ENCODE data around the gene SNX33.

Gene SNX33

DNA sequence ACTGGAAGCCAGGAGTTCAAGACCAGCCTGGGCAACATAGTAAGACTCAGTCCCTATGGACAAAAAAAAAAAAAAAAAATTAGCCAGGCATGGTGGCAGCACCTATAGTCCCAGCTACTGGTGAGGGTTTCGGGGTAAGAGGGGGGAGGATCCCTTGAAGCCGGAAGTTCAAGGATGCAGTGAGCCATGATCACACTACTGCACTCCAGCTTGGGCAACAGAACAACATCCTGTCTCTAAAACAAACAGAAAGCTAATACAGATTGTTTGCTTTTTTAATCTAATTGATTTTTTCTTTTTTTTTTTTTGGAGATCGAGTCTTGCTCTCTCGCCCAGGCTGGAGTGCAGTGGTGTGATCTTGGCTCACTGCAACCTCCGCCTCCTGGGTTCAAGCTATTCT is 6.1 kb upstream of the SNX33 start:
- no peak for DNase-seq

DNA sequence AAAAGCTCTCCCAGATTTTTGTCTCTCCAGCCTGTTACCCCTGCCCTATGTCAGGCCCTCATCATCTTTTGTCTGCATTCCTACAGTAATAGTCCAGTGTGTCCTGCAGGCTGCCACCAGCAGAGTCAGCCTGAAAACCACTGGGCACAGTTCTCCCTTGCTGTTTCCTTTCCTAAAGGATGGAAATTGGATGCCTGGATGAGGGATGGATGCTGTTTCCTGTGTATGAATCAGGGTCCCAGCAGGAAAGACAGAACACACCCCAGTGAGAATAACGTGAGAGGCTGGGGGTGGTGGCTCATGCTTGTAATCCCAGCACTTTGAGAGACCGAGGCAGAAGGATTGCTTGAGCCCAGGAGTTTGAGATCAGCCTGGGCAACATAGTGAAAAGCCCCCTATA is 3.3 kb upstream of the SNX33 start:
- no peak for DNase-seq

DNA sequence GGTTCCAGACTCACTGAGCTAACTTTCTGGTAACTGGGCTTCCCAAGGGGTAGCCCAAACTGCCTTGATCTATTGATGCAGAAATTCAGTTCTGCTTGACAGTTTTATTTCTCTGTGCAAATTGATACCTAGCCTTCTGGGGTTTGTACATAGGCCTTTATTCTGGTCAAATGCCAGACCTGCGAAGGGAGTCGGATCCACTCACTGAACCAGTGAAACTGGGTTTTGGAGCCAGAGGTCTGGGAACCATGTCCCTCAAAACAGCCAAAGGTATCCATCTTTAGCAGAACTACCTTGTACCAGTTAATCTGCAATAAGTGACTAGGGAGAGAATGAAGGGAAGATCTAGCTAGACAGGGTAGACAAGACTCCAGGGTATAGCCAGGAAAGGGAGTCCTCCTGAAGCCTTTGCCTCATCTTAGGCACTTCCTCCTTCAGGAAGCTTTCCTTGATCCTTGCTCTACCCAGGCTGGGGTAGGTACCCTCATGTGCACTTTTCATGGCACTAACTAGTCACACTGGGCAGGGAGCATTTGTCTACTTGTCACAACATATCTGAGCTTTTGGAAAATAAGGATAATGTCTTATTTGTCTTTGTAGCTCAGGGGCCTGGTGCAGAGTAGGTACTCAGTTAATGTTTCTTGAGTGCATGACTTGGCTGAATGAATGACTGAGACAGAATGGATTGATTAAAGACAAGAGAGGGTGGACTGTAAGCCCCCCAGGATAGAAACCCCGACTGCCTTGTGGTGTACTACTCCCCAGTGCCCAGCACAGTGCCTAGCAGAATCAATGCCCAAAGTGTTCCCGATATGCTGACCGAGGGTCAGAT is 1.4 kb upstream of the SNX33 start:
- DNase-seq: no peak

DNA sequence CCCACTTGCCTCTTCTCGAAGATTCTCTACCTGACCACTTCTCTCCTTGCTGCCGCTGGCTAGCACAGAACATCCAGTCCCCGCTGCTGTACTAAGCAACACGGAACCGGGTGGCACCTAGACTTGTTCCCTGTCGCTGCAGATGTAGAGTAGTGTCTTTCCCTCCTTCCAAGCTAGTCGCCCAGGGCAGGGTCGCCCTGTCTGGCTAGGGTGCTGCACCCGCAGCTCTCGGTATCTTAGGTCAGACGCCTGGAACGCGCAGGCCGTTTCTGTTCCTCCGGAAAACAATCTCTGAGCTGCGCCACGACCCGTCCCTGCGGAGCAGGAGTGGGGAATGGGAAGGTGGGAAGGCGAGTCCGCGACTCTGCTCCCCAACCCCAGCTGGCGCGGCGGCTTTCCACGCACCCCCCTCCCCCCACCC is 758 bp upstream of the SNX33 start:
- DNase-seq: peak; percentile 37

DNA sequence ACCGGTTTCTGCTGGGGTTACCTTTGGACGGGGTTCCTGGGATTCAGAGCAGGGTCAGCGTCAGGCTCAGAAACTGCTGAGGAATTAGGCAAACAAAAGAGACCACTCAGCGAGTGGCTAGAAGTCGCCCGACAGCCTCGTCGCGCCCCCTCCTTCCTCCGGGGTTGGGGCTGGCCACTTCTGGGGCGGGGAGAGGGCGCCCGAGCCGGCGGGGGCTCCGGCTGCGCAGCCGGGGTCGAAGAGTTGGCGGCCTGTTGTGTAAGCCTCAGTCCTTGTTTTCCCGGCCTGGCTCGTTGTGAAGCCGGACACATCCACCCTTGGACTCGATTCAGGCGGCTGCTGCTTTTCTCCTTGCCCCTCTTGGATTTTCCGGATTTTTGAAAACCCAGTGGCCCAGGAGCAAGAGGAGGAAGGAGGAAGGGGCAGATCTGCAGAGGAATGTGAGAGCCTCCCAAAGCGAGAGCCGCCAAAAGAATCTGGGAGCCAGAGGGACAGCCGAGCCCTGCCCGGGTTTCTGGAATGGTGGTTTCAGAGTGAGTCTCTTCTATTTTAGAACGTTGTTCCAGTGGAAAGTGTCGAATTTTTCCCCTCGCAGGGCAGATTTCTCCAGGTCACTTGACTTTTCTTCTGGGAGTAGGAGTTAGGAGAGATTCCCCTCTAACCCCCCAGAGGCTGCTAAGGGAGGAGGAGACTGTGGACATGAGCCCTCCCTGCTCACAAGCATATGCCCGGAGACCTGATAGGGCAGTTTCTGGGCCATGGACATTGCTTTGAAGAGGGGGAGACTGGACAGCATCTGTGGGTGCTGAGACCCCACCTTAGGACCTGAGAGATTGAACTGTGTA is 666 bp downstream of the SNX33 start:
- DNase-seq: no peak

DNA sequence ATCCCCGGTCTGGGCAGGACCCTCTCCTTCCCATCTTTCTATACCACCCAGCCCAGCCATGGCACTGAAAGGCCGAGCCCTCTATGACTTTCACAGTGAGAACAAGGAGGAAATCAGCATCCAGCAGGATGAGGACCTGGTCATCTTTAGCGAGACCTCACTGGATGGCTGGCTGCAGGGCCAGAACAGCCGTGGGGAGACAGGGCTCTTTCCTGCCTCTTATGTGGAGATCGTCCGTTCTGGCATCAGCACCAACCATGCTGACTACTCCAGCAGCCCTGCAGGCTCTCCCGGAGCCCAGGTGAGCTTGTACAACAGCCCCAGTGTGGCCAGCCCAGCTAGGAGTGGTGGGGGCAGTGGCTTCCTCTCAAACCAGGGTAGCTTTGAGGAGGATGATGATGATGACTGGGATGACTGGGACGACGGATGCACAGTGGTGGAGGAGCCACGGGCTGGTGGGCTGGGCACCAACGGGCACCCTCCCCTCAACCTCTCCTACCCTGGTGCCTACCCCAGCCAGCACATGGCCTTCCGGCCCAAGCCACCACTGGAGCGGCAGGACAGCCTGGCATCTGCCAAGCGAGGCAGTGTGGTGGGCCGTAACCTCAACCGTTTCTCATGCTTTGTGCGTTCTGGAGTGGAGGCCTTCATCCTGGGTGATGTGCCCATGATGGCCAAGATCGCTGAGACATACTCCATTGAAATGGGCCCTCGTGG is 1.5 kb downstream of the SNX33 start:
- no peak for DNase-seq

DNA sequence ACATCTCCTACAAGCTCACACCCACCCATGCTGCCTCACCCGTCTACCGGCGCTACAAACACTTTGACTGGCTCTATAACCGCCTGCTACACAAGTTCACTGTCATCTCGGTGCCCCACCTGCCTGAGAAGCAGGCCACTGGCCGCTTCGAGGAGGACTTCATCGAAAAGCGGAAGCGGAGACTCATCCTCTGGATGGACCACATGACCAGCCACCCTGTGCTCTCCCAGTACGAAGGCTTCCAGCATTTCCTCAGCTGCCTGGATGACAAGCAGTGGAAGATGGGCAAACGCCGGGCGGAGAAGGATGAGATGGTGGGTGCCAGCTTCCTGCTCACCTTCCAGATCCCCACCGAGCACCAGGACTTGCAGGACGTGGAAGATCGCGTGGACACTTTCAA is 2.1 kb downstream of the SNX33 start:
- DNase-seq: no peak

DNA sequence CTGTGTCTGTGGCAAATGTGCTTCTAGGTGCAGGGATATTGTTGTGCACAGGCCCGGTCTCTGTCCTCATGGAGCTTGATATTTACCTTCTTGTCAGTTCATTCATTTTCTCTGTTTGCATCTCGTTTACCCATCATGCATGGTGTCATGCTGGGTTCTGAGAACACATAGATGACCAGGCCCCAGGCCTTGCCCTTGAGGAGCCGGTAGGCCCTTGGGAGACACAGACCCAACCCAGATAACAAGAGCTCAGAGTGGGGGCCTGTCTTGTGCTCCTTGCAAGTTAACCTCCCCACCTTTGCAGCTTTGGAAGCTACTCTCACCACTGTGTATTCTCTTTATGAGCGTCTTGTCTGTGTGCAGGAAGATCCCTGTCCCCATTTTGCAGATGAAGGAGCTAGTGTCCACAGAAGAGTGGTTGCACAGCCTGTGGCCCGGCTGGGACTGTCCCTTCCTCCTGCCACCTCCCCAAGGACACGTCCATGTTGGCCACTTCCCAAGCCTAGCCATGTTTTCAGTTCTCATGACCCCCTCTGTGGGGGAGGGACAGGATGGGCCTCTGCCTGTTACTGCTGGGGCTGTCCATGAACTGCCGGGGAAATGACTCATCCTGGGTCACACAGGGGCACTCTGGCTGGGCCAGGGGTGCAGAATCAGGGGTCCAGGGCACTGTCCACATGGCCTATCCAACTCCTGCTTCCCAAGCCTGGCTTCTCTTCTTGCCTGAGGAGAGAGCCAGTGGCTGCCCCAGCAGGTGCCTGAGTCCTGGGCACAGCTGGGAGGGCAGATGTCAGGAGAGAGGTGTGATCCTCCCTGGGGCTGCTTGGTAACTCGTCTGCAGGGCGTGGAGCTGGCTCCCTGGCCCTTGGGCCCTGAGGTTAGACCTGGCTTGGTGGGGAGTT is 3.4 kb downstream of the SNX33 start:
- no peak for DNase-seq

DNA sequence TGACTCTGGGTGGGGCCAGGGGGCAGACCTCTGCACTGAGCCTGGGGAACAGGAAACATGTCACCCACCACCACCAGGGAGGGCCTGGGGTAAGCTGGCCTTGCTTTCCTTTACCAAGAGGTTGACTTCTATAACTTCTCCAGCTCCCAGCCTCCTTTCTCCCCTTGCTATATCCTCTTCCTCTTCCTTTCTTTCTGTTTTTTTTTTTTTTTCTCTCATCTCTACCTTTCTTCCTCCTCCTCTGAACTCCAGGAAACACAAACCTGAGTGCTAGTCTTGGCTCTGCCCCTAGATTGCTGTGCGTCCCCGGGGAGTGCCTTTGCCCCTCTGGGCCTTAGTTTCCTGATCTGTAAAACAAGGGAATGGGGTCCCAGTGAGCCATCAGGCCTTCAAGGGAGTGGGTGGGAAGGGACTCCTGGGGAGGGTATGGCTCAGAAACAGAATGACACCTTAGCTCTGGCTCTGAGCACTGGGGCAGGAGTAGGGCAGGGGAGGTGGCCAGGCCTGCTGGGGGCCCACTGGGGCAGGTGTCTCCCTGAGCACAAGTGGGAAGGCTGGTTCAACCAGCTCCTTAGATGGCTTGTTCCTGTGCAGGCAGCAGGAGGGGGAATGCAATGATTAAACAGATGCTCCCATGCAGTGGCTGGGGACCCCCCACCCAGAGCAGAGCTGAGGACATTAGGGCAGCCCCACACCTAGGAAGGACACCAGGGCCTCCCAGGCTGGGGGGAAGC is 4.3 kb downstream of the SNX33 start:
- DNase-seq: peak; percentile 6

DNA sequence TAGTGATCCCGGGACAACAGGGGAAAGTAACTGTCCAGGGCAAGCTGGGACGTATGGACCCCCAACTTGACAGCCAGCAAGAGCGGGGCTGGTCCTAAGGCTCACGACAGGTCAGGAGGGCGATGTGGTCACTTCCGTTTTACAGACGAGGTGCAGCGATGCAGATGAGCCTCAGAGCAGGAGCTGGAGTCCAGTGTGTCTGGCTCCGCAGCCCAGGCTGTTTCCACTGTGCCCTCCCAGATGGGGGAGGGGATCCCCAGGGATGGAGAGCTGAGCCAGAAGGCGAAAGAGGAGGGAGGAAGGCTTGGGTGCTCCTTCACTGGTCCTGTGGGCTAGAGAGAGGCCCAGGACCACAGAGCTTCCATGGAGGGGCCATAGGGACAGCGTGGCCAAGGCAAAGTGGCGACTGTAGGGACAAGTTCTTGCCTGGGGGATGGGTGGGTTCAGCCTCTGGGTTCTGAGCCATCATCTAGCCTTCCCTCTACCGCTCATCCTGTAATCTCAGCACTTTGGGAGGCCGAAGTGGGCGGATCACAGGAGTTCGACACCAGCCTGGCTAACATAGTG is 5.7 kb downstream of the SNX33 start:
- DNase-seq: no peak

DNA sequence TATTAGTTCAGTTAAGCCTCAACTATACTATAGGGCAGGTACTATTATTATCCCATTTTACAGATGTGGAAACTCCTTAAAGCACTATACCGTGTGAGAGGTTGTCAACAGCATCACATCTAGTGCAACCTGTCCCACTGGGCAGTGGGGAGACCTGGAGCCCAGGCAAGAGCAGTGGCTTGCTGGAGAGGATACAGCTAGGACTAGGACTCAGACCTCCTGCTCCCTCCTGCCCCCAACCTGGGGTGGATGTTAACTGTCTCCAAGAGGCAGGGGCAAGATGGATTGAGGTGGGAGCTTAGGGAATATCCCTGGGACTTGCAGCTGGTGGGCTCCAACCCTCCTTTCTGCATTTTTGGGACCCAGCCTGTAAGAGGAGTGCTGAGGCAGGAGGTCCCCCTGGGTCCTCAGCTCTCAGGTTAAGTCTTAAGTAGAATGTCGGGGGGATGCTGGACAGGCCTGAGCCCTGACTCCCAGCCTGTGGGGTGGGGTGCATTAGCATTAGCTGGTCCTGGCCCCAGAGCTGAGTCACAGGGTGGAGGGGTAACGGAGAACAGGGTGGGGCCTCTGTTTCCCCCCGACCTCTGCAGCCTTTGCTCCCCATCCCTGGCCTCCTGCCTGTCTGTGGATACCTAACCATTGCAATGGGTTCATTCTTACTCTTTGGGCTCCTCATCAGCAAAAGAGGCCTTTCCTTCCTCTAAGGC is 6.6 kb downstream of the SNX33 start:
- no peak for DNase-seq

DNA sequence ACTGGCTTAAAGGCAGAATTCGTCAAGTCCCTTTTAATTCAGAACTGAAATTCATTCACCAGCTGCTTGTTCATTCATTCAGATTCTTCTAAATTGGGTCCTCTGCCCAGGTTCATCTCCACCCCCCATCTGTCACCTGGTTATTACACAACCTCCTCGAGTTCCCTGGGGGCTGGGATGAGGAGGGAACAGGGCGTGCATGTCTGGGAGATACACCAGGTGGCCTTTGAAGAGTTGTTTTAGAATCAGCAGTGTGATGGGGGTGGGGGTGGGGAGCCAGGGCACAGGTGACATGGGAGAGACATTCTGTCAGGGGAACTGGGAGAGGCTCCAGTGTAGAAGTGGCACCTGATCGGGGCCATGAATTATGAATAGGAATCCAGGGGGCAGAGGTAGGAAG is 8.2 kb downstream of the SNX33 start:
- no peak for DNase-seq

DNA sequence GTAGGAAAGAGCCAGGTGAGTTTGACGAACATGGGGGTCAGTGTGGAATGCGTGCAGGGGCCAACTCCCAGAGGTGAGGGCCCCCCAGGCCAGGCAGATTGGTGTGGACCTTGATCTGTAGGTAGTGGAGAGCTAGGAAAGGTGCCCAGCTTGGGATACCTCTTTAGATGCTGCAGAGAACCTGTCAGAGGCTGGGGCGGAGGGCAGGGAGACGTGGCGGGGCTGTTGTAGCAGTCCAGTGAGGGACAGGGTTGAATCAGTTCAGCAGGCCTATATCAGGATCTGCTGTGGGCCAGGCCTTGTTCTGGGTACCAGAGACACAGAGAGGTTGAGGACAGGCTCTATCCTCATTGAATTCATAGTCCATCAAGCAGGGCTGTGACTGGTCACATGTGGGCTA is 8.6 kb downstream of the SNX33 start:
- DNase-seq: no peak

DNA sequence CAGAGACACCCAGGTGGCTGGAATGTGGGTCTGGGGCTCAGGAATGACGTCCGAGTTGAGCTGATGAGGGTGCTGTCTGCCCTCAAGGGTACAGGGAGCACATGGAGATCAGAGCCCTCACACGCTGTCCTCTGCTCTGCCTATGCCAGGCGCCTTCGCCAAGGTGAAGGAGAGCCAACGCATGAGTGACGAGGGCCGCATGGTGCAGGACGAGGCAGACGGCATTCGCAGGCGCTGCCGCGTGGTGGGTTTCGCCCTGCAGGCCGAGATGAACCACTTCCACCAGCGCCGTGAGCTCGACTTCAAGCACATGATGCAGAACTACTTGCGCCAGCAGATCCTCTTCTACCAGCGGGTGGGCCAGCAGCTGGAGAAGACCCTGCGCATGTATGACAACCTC is 9.1 kb downstream of the SNX33 start:
- no peak for DNase-seq

DNA sequence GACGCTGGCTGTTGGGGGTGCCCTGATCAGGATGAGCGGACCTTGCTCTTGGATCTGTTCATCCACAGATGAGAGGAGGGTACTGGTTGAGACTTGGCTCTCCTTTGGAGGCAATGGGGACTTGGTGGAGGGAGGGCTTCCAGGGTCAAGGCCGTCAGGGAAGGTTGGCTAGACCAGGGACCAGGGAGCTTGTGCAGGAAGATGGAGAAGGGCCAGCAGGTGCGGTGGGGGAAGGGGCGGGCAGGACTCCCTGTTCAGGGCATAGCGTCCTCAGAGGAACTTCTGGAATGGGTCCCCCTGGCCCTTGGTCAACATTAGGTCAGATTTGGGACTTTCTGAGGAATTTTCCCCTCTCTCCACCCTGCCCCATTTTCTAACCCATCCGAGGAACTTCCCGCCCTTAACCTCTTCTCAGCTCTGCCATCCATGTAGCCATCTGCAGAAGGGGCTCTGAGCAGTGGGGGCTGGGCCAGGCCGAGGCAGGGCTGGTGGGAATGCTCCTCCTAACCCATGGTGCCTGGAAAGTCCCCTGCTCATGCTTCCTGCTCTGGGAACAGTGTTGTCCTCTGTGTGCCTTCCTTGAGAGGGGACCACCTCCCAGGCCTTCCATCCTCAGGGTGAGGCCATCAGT is 11.5 kb downstream of the SNX33 start:
- DNase-seq: no peak

DNA sequence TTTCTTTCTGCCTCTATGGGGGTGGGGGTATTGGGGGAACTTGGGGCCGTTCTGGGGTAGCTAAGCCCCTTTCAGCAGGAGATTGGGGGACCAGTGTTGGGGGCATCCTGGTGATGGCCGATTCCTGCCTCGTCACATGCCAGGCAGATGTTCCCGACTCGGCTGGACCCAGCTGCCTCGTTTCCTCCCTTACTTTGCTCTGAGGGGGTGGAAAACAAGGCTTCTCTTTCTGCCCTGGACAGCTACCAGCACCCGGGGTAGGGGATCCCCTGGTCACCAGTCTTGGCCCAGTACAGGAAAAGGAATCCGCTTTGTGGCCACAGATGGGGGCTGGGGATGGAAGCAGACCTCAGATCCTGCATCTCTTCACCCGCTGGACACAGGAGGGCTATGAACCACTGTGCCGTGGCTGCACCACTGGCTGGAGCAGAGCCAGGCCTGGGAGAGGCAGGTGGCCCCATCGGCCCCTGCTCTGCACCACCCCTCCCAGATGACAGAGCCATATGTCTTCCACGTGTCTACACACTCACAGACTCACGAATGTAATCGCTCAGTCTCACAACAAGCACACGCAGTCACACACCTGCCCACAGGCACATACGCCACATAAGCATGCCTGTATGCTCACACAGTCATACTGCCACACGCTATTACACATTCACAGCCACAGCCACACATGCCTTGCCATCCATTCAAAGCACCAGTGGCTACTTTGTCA is 12.4 kb downstream of the SNX33 start:
- no peak for DNase-seq

DNA sequence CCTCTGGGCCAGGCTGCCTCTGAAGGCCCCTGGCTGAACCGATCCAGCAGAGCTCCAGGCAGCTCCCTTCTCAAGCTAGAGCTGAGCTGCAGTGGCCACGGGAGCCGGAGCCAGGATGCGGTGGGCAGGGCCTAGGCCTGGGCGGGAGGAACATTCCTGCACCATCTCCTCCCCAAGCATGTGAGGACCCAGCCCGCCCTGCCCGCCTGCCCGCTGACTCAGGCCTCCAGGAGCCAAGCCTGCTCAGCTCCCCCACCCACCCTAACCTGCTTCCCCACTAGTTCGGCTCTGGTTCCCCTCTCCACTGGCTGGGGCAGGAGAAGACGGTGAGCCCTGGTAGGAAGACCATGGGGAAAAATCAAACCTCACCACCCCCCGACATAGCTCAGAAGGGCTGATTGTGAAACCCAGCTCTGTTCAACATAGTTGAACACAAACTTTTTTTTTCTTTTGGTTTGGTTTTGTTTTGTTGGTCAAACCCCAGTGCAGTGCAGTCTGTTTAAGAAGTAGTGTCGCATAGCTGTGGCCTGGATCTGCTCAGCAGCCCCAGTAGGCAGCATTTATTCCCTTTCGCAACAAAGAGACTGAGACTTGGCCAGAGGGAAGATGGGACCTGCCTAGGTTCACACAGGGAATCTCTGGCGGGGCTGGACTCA is 13.5 kb downstream of the SNX33 start:
- DNase-seq: no peak

DNA sequence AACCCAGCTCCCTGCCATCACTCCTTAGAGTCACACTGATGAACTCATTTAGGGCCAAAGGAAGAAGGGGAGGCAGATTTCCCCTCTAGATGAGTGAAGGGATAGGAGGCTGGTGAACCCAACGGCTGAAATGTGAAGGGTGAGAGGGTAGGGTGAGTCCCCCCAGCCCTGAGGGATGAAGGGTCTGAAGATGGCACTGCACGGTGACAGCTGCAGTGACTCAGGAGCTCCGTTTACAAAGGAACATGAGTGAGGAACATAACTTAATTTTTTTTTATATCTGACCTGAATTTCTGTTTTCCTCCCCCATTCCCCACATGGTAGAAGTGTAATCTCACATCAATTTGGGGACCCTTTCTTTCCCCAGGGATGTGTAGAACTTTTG is 14.0 kb downstream of the SNX33 start:
- DNase-seq: no peak

Data from CD4-positive, alpha-beta T cell treated with Interleukin-17A for 4 hours (primary cell).